Muscle of arm (tissue), 14 donors: Measurements from ENCODE around the gene DRC7. TPM values are rescaled to one million over a fixed set of nuclear protein-coding genes. Genes with fewer than 3 reads are reported as not detected.

Source experiments
- DNase-seq: peaks from one replicate; pipeline ENCODE4 v3.0.0-alpha.2; 2013
- long read RNA-seq, 11 donors: transcript quantifications; one replicate each; lab custom pipeline, GENCODE V29; 2026
- polyA plus RNA-seq, 12 donors: library from polyadenylated mRNA; unstranded; fragments of 120-200 nt; gene quantifications; one replicate each; pipeline ENCODE4 v1.2.1, GENCODE V29; 2013; ENCODE audit not compliant: insufficient read length in 12 of 12

DRC7 gene, protein sequence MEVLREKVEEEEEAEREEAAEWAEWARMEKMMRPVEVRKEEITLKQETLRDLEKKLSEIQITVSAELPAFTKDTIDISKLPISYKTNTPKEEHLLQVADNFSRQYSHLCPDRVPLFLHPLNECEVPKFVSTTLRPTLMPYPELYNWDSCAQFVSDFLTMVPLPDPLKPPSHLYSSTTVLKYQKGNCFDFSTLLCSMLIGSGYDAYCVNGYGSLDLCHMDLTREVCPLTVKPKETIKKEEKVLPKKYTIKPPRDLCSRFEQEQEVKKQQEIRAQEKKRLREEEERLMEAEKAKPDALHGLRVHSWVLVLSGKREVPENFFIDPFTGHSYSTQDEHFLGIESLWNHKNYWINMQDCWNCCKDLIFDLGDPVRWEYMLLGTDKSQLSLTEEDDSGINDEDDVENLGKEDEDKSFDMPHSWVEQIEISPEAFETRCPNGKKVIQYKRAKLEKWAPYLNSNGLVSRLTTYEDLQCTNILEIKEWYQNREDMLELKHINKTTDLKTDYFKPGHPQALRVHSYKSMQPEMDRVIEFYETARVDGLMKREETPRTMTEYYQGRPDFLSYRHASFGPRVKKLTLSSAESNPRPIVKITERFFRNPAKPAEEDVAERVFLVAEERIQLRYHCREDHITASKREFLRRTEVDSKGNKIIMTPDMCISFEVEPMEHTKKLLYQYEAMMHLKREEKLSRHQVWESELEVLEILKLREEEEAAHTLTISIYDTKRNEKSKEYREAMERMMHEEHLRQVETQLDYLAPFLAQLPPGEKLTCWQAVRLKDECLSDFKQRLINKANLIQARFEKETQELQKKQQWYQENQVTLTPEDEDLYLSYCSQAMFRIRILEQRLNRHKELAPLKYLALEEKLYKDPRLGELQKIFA
- polyA plus RNA-seq, result under 1 TPM in 5 of 12 donors, not detected in 7; 0.05 to 0.31 (median 0.17) TPM
- long read RNA-seq, donor 1, result 0 reads
- long read RNA-seq, donor 2, result 0 reads
- long read RNA-seq, donor 3, result 0 reads
- long read RNA-seq, donor 4, result 0 reads
- long read RNA-seq, donor 5, result 0 reads
- long read RNA-seq, donor 6, result 0 reads
- long read RNA-seq, donor 7, result 0 reads
- long read RNA-seq, donor 8, result 0 reads
- long read RNA-seq, donor 9, result 0 reads
- long read RNA-seq, donor 10, result 0 reads
- long read RNA-seq, donor 11, result 0 reads

DNA sequence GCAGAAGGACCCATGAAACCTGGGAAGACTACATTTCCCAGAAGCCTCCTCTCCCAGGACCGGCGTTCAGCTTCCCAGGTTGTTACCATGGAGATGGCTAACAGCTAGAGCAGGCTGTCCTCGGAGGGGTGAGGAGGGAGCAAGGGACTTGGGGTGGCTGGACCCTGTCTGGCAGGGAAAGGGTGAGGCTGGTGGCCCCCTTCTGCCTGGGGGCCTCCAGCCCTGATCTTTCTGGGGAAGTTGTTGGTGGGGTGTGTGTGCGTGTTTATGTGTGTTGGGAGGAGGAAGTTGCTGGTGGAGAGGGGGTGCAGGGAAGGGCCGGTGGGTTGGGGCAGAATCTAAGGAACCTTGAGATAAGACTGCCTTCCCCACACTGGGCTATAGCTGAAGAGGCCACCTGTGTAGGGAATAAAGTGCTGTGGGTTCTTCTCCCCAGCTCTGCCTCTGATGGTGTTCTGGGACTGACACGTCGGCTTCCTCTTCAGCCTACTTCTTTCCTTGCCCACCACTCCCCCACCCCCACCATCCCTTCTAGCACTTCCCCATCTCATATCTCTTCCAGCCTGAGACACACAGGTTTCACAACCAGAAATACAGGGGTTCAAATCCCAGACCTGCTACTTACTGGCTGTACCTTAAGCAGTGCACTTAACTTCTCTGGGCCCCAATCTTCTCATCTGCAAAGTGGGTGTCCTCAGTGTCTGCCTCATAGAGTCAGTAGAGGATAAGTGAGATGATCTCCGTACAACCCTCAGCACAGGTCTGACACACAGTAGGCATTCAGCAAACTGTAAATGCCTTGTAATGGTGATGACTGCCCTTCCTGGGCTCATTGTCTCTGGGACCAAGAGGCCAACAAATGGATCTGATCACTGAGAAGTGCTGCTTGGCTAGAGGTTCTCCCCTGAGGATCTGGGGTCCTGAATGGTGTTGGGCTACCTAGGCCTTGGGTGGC lies at the start of gene DRC7:
Gene DRC7 (plus strand): TSS at position 82 of the 955 bp plus-strand sequence. CDS start 3,144 bp downstream, outside the sequence.
- DNase-seq, result peak; percentile 19

DNA sequence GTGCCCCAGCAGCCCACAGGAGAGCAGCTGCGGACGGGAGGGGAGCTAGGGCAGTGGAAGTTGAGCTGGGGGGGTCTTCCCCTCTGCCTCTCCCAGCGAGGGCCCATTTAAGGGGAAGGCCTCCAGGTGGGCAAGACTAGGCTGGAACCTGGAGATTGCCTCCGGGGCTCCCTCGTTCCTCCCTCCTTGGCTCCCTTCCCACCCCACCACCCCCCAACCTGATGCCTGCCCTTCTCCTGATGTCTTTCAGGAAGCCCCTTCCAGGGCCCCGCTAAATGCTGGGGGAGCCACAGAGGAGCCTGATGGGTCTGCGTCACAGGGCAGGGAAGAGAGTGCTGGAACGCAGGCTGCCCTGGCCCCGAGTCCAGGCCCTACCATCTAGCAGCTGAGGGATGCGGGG lies 49.4 kb upstream of the DRC7 start:
- DNase-seq, result no peak

DNA sequence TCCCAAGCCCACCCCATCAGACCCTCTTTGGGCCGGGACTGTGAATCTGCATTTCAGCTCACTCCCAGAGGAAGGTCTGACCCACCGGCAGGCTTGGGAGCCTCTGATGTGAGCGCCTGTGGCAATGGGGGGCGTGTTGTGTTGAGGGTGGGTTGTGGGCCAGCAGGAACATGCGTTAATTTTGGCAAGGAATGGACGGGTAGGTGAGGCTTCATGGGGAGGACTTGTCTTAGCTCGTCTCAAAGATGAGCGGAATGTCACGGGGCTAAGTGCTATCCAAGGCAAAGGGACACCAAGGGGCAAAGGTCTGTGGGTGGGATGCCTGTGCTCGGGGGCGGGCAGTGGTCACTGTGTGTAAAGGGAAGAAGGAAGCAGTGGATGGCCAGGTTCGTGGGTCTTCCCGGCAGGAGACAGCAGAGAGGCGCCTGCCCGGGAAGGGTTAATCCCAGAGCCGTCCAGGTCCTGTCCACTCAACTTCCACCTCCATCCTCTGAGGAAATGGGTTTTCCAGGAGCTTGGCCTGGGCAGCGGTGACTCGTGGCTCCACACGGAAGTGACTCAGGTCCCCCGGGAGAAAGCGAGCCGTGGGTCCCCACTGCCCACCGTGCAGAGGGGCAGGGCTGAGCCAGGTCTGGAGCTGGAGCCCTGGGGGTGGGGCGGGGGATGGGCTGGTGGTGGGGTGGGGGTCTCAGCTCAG lies 48.8 kb upstream of the DRC7 start:
- DNase-seq, result peak; percentile 52

DNA sequence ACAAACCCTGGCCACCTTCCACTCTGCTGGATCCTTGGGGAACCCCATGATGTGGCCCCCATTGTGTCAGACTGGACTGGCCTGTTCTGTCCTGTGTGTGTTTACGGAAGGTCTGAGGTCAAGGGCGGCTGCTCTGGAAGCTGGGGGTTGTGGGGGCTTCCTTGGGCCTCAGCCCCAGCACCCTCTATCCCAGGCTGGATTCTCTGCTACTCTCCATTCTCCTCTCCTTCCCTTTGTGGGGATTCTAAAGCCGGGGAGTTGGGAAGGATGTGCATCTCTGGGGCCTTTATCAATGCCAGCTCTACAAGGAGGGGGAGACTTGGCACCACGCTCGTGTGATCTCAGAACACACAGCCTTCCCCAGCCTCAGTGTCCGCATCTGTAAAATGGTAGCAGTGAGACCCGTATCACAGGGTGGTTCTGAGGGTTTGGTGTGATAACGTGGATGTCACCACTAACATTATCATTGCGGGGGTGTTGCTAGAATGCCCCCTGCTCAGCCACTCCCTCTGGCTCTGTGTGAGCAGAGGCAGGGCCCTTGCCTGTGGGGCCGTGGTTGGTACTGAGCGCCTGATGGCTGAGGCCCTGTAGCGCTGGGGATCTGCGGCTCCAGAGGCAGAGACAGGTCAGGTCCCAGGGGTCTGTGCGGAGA lies 48.1 kb upstream of the DRC7 start:
- no peak for DNase-seq

DNA sequence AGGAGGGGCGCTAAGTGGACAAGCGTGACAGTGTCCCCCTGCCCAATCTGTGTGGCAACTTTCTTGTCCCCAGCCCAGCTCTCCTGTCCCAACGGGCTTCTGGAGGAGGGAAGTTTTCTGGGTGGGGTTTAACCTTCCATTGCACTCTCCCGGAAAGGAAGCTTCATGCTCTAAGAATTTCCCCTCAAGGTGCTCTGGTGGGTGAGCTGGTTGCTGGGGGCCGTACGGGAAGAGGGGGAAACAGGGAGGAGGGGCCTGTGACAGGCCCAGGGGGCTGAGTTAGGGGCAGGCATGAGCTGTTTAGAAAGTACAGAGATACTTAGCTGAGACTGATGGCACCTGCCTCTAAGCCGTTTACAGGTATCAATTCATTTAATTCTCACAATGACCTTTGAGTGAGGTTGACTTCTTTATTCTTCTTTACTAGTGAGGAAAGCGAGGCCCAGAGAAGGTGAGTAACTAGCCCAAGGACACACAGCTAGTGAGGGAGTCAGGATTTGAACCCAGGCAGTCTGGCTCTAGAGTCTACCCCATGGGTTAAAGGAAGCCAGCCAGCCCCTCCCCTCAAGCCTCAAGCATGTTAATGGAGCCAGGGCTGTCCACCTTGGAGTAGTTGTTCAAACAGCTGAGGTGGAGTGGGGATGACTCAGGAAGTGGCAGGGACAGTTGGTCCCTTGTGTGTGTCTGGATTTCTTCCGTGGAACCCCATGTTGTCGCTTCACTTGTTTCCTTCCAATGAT lies 47.3 kb upstream of the DRC7 start:
- no peak for DNase-seq

DNA sequence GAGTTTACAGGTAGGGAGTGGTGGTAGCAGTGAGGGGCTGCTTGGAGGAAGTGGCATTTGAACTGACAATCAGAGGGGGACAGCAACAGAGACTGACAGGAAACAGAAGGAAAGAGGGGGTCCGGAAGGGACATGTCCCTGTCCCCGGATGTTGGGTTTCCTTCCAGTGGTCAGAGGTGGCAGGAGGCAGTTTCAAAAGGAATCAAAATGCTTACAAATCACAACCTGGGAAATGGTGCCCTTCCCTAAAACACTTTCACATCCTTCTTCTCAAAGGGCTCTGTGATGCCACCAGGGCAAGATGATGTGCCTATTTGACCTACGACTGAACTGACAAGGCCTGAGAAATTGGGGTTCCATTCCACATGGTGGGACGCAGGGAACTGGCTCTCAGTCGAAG lies 46.5 kb upstream of the DRC7 start:
- DNase-seq, result no peak

DNA sequence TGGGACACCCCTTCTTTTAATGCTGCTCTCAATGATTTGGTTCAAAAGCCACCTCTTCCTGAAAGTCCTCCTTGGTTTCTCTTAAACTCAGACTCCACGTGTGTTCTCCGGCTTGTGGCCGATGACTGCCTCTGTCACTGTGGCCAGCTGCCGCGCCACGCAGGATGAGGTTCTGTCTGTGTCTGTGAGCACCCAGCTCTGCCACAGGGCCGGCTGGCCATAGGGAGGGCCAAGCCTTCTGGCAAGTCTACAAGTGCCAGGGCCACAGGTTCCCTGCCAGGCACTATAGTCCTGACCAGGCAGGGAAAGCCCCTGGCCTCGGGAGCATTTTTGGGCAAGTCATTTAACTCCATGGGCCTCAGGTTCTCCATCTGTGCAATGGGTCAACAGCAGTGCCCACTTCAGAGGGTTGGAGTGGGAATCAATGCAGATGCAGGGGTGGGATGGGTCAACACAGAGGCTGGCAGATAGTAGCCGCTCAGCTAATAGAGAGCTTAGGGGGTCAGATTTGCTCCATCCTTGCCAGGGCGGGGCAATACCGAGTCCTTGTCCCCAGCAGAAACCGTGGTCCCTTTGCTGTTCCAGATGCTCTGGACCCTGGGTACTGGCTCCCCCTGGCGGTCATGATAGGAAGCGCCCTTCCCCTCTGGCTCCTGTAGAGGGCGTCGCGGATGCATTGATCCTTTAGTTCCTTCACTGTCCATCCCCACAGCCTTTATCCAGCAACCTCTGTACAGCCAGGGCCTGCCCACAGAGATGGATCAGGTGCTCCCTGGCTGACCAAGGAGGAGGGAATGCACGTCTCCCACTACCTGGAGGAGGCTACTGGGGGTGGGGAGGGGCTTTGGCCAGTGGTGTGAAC lies 45.8 kb upstream of the DRC7 start:
- DNase-seq, result peak; percentile 78

DNA sequence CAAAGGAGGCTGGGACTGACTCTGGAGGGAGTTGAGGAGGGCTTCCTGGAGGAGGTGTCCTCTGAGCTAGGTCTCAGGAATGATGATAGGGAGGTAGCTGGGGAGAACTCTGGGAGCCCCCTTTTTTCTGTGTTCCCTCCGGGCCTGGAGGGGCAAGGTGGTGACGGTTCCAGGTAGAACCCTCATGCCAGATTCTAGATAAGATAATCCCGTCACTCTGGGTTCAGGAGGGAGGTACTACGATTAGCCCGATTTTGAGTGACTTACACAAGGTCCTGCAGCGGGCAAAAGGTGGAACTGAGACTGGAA lies 45.2 kb upstream of the DRC7 start:
- no peak for DNase-seq

DNA sequence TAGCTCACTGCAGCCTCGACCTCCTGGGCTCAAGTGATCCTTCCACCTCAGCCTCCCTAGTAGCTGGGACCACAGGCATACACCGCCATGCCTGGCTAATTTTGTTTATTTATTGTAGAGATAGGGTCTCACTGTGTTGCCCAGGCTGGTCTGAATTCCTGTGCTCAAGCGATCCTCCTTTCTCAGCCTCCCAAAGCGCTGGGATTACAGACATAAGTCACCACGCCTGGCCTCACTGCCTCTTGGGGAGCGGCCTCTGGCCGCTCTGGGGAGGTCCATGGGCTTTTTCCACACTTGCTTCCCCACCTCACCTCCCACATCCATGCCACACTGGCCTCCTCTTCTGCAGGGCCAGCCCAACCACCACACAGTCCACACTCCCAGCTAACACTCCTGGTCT lies 44.8 kb upstream of the DRC7 start:
- no peak for DNase-seq

DNA sequence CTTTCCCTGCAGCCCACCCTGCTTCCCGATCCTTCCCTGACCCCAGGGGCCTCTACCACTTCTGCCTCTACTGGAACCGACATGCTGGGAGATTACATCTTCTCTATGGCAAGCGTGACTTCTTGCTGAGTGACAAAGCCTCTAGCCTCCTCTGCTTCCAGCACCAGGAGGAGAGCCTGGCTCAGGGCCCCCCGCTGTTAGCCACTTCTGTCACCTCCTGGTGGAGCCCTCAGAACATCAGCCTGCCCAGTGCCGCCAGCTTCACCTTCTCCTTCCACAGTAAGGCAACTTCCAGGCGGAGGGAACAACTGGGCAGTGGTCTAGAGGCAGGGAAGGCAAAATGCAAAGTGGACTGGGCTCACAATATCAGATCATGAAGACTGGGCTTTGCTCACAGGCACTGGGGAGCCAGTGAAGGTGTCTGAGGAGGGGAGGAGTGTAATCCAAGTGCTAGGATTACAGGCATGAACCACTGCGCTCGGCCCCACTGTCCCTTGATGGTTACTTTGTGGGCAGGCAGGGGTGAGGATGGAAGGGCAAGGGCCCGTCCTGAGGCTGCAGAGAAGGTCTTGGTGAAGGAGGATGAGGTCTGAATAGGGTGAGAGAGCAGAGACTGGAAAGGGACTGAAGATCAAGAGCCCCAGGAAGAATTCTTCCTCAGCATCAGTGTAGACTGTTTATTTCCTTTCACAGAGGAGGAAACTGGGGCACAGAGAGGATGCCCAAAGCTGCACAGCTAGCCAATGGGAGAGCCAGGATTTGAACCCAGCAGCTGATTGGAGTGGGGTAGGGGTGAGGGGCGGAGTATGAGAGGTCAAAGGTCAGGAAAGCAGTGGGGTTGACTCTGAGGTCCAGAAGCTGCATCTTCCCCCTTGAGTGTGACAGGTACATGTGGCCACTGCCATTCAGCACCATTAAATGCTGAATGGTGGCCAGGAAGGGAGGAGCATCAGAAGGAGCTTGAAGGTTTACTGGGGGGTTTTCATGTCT lies 43.0 kb upstream of the DRC7 start:
- no peak for DNase-seq

DNA sequence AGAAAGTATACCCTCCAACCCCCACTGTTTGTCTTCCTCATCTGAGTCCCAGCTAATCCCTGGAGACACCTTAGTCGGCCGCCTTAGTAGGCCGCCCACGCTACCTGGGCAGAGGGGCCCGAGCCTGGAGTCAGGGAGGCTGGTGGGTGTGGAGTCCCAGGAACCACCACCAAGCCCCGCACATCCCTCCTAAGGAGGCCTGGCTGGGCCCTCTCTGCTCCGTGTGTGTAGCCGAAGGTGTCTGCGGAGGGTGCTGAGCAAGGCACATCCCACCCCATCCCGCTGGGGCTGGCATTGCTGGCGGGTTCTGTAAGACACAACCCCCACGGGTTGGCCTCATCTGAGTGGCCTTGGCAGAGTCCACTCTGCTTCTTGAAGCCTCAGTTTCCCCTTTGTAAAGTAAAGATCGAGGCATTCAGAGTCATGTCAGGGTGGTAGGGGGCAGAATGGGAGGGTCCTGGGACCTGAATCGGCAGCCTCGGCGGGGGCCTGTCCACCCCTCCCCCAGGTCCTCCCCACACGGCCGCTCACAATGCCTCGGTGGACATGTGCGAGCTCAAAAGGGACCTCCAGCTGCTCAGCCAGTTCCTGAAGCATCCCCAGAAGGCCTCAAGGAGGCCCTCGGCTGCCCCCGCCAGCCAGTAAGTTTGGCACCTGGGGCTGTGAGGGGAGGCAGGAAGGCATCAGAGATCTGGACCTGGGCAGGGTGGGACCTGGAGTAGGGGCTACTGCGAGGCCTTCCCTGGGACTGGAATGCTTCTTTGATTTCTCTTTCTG lies 41.7 kb upstream of the DRC7 start:
- no peak for DNase-seq

DNA sequence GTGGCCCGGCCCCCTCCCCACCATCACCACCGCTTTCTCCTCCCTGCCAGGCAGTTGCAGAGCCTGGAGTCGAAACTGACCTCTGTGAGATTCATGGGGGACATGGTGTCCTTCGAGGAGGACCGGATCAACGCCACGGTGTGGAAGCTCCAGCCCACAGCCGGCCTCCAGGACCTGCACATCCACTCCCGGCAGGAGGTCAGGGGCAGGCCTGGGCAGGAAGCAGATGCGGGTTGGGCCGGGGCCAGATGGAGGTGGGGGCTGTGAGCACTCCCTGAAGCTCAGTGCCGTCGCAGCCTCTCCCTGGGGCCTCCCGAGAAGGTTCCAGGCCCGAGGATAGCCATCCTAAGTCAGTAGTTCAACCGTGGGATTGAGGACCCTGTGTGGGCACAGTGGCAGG lies 40.7 kb upstream of the DRC7 start:
- DNase-seq, result no peak

DNA sequence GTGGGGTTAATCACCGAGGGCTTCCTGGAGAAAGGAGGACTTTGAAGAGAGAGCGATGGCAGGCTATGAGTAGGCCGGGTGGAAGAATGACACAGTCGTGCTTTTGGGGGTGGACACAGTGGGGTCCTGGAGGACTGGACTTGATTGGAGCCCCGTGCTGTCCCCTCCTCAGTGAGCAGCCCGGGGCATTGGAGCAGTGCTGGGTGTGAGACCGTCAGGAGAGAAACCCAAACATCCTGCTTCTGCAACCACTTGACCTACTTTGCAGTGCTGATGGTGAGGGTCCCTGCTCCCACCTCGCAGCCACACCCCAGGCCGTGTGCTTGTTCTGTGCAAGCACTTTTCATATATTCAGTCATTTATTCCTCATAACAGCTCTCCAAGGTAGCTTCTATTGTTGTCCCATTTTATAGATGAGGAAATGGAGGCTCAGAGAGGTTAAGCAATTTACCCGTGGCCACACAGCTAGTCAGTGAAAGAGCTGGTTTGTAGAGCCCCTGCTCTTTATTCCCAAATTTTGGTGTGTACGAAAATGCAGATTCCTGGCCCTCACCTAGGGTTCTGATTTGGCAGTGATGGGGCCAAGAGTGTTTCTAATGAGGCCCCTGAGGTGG lies 38.2 kb upstream of the DRC7 start:
- no peak for DNase-seq

DNA sequence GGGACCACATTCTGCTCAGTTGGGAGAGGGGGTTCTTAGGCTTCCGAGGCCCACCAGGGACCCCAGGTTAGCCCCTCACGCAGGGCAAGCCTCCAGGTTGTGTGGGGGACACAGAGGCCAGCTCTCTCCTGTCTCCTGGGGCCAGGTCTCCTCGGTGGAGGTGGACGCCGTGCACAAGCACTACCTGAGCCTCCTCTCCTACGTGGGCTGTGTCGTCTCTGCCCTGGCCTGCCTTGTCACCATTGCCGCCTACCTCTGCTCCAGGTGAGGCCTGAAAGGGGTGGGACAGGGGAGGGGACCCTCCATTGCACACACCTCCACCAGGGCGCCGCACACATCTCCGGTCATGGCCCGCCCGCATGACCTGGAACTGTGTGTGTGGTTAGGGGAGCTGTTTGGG lies 37.4 kb upstream of the DRC7 start:
- DNase-seq, result no peak

DNA sequence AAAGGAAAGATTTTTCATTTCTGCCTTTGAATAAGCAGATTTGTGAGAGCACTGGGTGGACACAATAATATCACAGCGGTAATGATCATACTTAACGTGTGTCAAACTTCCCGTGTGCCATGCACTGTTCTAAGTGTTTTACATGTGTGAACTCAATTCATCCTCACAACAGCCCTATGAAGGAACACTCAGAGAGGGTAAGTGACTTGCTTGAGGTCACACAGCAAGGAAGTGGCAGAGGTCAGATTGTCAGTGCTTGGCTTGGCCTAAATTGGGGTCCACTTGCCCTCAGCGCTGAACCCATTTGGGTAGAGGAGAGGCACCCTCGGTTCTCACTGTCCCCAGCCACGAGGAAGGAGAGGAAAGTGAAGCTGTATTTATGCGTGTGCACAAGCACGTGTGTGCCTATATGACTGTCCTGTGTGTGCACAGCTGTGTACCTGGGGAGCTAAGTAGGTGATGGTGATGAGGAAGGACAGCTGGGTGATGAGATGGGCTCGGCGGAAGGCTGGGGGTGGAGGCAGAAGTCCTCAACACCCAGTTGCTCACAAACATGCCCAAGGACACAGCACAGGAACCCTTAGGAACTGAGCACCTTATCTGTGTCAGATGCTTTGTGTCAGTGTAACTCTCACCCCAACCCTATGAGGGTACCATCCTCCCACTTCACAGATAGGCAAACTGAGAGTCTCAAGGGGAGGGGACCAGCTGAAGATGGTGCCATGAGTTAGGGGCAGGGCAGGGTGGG lies 36.3 kb upstream of the DRC7 start:
- no peak for DNase-seq
